K562 (cell line): ENCODE measurements around the gene ZFP69. TPM values are rescaled to one million over a fixed set of nuclear protein-coding genes. Genes with fewer than 3 reads are reported as not detected.

Source experiments
- BMI1 ChIP-seq: fragments of 150-350 bp; IDR thresholded peaks from 2 replicates; pipeline ENCODE4 v1.6.1; 2014; ENCODE audit warnings: low read length
- BRF1 ChIP-seq: IDR thresholded peaks from 3 replicates; pipeline ENCODE4 v1.6.1; 2011; ENCODE audit warnings: borderline replicate concordance, mild to moderate bottlenecking; ENCODE audit not compliant: insufficient read length; ENCODE audit errors: extremely low read depth
- MIER1 ChIP-seq: fragments of 450-650 bp; IDR thresholded peaks from 2 replicates; pipeline ENCODE4 v1.6.1; 2016; ENCODE audit warnings: antibody characterized with exemption, mild to moderate bottlenecking, low read depth
- NBN ChIP-seq: fragments of 450-650 bp; IDR thresholded peaks from 2 replicates; pipeline ENCODE4 v1.6.1; 2016; ENCODE audit warnings: low read depth, mild to moderate bottlenecking
- NFATC3 ChIP-seq: fragments of 450-650 bp; IDR thresholded peaks from 2 replicates; pipeline ENCODE4 v1.6.1; 2017; ENCODE audit warnings: mild to moderate bottlenecking
- PHF20 ChIP-seq: fragments of 450-650 bp; IDR thresholded peaks from 2 replicates; pipeline ENCODE4 v1.6.1; 2018; ENCODE audit not compliant: partially characterized antibody
- ZNF347 ChIP-seq: fragments of 450-650 bp; formaldehyde crosslinking; IDR thresholded peaks from 2 replicates; pipeline ENCODE4 v1.4.0; 2020; ENCODE audit warnings: low read depth, mild to moderate bottlenecking, moderate library complexity
- ZNF507 ChIP-seq: conservative IDR thresholded peaks from 2 replicates; pipeline ENCODE4 v1.6.1; 2017; ENCODE audit warnings: missing genetic modification characterization, missing compliant biosample characterization
- ZNF717 ChIP-seq: fragments of 250-450 bp; sonication (Bioruptor Pico); IDR thresholded peaks from 2 replicates; pipeline ENCODE4 v1.5.0; 2021
- polyA plus RNA-seq, 8 experiments: library from polyadenylated mRNA; depleted of rRNA in 4 of 8; stranded (reverse) in 5 of 8; unstranded in 3 of 8; fragments of >200 nt; fragmentation: Nextera tagmentation in 2 of 8; fragmentation: Illumina TruSeq in 1 of 8; extraction: Ambion mirVana in 2 of 8; extraction: Trizol in 1 of 8; gene quantifications; 2 replicates each; pipeline versions ENCODE4 v1.2.1 to v1.2.3, GENCODE V29; 2011 to 2014; ENCODE audit warnings: inconsistent platforms in 1 of 8, missing spikeins in 1 of 8
- total RNA-seq, 7 experiments: library from RNA; depleted of rRNA in 6 of 7; stranded (reverse); fragments of >200 nt in 6 of 7; fragmentation: Illumina TruSeq in 2 of 7; extraction: Trizol in 2 of 7; gene quantifications; 2 replicates each; pipeline versions ENCODE4 v1.2.1 to v1.2.3, GENCODE V29; 2011 to 2021; ENCODE audit warnings: low replicate concordance in 1 of 7
- TF ChIP-seq, protein P1 (sequence below), 3 experiments: fragments of 200-800 bp in 1 of 3; fragments of 250-450 bp in 1 of 3; fragments of 450-650 bp in 1 of 3; sonication (Bioruptor Pico) in 1 of 3; sonication (Bioruptor generic) in 1 of 3; formaldehyde crosslinking in 1 of 3; IDR thresholded peaks; 2 replicates each; pipeline versions ENCODE4 v1.6.1 to v1.8.0; 2016 to 2022; ENCODE audit warnings: mild to moderate bottlenecking in 2 of 3, missing genetic modification characterization in 2 of 3, missing compliant biosample characterization in 1 of 3, moderate library complexity in 1 of 3
- TF ChIP-seq, protein P2 (sequence below): fragments of 450-650 bp; IDR thresholded peaks from 2 replicates; pipeline ENCODE4 v1.6.1; 2016; ENCODE audit warnings: antibody characterized with exemption
- TF ChIP-seq, protein P3 (sequence below): fragments of 450-650 bp; formaldehyde crosslinking; conservative IDR thresholded peaks from 2 replicates; pipeline ENCODE4 v1.4.0; 2022; ENCODE audit warnings: mild to moderate bottlenecking, missing genetic modification characterization
- TF ChIP-seq, protein P4 (sequence below): fragments of 250-450 bp; sonication (Bioruptor Pico); IDR thresholded peaks from 2 replicates; pipeline ENCODE4 v1.4.0; 2020
- TF ChIP-seq, protein P5 (sequence below): fragments of 450-650 bp; IDR thresholded peaks from 2 replicates; pipeline ENCODE4 v1.7.1; 2018; ENCODE audit warnings: mild to moderate bottlenecking, low read depth; ENCODE audit not compliant: partially characterized antibody
- TF ChIP-seq, protein P6 (sequence below): fragments of 450-650 bp; conservative IDR thresholded peaks from 2 replicates; pipeline ENCODE4 v1.6.1; 2016; ENCODE audit warnings: missing genetic modification characterization, low read depth, mild to moderate bottlenecking, control low read depth, missing compliant biosample characterization

ZFP69 gene
- total and polyA plus RNA-seq, 9 of the 15 experiments (the other 6 are each of a cell fraction or from before 2014, with no cell fraction given), result 2.0 to 8.4 (median 5.7) TPM

DNA sequence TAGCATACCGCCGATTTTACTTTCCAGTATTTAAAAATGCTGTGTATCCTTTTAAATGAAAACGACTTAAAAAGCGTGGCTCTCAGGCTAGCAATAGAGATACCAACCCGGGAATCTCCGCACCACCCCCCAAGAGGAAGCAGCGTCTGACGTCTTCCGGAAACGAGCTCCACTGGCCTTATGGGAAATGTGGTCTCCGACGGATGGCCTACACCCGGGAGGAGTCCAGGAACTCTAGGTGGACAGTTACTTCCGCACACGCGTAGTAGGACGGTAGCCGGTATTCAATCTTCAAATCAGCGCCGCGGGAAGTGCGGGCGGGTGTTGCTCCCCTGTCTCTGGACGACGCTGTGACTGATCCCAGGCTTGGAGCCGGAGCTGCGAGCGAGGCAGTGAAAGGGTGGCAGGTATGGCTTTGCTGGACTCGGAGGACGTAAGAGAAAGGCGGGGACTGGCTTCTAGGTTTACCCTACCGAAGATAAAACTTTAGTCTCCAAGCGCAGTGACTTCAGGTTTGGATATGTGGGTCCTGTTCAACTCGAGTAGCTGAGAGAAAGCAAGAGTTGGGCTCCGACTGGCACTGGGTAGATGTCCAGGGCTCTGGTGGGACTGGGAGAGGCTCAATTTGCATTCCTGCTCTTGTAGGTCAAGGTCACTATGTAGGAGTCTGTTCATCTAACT is 54.4 kb downstream of the ZFP69 start, which contains the start of gene ZNF684 (continued):
- TF ChIP-seq, protein P1, sequence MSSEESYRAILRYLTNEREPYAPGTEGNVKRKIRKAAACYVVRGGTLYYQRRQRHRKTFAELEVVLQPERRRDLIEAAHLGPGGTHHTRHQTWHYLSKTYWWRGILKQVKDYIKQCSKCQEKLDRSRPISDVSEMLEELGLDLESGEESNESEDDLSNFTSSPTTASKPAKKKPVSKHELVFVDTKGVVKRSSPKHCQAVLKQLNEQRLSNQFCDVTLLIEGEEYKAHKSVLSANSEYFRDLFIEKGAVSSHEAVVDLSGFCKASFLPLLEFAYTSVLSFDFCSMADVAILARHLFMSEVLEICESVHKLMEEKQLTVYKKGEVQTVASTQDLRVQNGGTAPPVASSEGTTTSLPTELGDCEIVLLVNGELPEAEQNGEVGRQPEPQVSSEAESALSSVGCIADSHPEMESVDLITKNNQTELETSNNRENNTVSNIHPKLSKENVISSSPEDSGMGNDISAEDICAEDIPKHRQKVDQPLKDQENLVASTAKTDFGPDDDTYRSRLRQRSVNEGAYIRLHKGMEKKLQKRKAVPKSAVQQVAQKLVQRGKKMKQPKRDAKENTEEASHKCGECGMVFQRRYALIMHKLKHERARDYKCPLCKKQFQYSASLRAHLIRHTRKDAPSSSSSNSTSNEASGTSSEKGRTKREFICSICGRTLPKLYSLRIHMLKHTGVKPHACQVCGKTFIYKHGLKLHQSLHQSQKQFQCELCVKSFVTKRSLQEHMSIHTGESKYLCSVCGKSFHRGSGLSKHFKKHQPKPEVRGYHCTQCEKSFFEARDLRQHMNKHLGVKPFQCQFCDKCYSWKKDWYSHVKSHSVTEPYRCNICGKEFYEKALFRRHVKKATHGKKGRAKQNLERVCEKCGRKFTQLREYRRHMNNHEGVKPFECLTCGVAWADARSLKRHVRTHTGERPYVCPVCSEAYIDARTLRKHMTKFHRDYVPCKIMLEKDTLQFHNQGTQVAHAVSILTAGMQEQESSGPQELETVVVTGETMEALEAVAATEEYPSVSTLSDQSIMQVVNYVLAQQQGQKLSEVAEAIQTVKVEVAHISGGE (CRISPR knock-in tag; IDR thresholded peaks at IDR 0.05), result peak in 1 of 3 experiments; percentile 87; a peak in 2 of 6 replicates
- TF ChIP-seq, protein P2, sequence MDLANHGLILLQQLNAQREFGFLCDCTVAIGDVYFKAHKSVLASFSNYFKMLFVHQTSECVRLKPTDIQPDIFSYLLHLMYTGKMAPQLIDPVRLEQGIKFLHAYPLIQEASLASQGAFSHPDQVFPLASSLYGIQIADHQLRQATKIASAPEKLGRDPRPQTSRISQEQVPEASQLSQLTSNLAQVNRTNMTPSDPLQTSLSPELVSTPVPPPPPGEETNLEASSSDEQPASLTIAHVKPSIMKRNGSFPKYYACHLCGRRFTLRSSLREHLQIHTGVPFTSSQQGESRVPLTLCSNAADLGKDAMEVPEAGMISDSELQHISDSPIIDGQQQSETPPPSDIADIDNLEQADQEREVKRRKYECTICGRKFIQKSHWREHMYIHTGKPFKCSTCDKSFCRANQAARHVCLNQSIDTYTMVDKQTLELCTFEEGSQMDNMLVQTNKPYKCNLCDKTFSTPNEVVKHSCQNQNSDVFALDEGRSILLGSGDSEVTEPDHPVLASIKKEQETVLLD, result 0 out of 2 replicates have a peak, but pooled peaks have one; percentile 8
- TF ChIP-seq, protein P3, sequence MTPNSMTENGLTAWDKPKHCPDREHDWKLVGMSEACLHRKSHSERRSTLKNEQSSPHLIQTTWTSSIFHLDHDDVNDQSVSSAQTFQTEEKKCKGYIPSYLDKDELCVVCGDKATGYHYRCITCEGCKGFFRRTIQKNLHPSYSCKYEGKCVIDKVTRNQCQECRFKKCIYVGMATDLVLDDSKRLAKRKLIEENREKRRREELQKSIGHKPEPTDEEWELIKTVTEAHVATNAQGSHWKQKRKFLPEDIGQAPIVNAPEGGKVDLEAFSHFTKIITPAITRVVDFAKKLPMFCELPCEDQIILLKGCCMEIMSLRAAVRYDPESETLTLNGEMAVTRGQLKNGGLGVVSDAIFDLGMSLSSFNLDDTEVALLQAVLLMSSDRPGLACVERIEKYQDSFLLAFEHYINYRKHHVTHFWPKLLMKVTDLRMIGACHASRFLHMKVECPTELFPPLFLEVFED (CRISPR knock-in tag), result no peak
- TF ChIP-seq, protein P4, sequence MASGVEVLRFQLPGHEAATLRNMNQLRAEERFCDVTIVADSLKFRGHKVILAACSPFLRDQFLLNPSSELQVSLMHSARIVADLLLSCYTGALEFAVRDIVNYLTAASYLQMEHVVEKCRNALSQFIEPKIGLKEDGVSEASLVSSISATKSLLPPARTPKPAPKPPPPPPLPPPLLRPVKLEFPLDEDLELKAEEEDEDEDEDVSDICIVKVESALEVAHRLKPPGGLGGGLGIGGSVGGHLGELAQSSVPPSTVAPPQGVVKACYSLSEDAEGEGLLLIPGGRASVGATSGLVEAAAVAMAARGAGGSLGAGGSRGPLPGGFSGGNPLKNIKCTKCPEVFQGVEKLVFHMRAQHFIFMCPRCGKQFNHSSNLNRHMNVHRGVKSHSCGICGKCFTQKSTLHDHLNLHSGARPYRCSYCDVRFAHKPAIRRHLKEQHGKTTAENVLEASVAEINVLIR, result peak; percentile 80
- TF ChIP-seq NFATC3 (0 out of 2 replicates have a peak, but pooled peaks have one; percentile 5), ZNF507 (no peak), PHF20 (peak; percentile 42), ZNF717 (CRISPR knock-in tag) (no peak), ZNF347 (CRISPR knock-in tag) (no peak), BMI1 (no peak), BRF1 (no peak), NBN (peak; percentile 75), MIER1 (peak; percentile 17; the same call in 1 of the 2 replicates)
- TF ChIP-seq, protein P5, sequence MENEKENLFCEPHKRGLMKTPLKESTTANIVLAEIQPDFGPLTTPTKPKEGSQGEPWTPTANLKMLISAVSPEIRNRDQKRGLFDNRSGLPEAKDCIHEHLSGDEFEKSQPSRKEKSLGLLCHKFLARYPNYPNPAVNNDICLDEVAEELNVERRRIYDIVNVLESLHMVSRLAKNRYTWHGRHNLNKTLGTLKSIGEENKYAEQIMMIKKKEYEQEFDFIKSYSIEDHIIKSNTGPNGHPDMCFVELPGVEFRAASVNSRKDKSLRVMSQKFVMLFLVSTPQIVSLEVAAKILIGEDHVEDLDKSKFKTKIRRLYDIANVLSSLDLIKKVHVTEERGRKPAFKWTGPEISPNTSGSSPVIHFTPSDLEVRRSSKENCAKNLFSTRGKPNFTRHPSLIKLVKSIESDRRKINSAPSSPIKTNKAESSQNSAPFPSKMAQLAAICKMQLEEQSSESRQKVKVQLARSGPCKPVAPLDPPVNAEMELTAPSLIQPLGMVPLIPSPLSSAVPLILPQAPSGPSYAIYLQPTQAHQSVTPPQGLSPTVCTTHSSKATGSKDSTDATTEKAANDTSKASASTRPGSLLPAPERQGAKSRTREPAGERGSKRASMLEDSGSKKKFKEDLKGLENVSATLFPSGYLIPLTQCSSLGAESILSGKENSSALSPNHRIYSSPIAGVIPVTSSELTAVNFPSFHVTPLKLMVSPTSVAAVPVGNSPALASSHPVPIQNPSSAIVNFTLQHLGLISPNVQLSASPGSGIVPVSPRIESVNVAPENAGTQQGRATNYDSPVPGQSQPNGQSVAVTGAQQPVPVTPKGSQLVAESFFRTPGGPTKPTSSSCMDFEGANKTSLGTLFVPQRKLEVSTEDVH, result peak; percentile 86
- TF ChIP-seq, protein P6, sequence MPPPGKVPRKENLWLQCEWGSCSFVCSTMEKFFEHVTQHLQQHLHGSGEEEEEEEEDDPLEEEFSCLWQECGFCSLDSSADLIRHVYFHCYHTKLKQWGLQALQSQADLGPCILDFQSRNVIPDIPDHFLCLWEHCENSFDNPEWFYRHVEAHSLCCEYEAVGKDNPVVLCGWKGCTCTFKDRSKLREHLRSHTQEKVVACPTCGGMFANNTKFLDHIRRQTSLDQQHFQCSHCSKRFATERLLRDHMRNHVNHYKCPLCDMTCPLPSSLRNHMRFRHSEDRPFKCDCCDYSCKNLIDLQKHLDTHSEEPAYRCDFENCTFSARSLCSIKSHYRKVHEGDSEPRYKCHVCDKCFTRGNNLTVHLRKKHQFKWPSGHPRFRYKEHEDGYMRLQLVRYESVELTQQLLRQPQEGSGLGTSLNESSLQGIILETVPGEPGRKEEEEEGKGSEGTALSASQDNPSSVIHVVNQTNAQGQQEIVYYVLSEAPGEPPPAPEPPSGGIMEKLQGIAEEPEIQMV (tag), result no peak
